HG02798 (cell line): ENCODE measurements around the gene LRRC10B.

Source experiments
- ATAC-seq: cut with Tn5 transposase; IDR thresholded peaks from one replicate; pipeline ENCODE4 v1.9.1; 2021; ENCODE audit warnings: mild to moderate bottlenecking; ENCODE audit not compliant: unreplicated experiment, poor library complexity

The LRRC10B gene

DNA sequence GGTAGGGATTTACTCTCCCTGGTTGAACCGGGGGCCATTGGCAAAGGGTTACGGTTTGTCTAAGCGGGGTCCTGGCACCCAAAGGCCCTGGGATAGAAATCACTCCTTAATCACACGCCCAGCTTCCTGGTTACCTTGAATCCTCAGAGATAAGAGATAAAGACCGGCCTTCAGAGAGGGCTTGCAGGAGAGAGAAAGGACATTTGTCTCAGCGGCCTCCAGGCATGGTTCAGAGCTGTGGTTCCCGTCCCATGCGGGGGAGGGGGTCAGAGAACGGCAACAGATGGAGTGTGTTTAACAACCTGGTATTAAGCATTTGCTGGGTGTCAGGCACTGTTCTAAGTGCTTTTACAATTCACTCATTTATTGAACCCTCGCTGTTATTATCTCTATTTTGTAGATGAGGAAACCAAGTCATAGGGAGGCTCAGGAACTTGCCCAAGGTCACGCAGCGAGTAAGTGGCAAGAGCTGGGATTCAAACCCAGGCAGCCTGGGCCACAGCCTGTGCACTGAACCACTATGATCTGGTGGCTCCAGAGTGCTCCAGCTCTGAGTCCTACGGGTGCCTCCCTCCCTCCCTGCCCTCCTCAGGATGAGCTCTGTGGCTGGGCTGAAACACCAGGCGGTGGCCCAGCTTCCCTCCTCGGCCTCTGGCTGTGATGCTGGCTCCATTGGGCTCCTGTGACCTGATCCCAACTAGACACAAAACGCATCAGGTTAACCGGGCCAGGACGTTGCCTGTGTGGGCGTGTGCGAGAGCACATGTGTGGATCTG is 18.6 kb downstream of the LRRC10B start:
- no peak for ATAC-seq

- no peak for ATAC-seq
Observed at GRCh38 chr11:61528114-61528513, 19.6 kb downstream of the LRRC10B start.

DNA sequence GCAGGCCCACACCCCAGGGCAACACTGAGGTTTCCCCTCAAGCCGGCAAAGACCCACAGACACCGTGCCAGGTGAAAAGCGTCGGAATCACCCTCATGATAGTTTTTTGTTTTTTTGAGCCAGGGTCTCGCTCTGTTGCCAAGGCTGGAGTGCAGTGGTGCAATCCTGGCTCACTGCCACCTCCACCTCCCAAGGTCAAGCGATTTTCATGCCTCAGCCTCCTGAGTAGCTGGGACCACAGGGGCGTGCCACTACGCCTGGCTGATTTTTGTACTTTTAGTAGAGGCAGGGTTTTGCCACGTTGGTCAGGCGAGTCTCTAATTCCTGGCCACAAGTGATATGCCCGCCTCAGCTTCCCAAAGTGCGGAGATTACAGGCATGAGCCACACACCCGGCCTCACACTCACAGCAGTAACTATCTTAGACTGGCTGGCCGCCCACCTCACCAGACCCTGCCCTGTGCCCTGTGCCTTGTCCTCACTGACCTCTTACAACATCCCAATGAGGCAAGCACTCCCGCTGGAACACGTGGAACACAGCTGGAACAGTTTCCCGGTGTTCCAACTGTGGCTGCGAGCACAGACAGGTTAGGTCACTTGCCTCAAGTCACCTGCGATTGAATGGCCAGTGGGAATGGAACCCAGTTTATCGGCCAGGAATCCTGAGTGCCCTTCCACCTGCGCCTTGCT is 21.1 kb downstream of the LRRC10B start:
- no peak for ATAC-seq

GRCh38 chr11:61531044-61531443 is 22.5 kb downstream of the LRRC10B start:
- ATAC-seq = no peak

GRCh38 chr11:61532134-61533038 is 23.8 kb downstream of the LRRC10B start:
- peak; percentile 47 for ATAC-seq

DNA sequence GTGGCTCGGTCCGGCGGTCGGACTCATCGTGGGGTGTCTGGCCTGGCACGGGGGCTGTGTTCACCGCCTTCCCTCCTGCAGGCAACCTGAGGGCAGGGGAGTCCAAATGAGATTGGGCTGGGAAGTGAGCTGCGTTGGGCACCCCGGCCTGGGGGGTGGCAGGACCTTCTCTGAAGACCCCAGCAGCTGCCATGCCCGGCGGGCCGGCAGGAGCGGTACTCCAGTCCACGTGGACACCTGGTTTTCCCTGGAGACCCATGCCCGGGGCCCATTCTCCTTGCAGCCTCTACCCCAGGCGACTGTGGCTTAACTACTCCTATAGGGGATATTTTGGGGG is 24.5 kb downstream of the LRRC10B start:
- no peak for ATAC-seq

- ATAC-seq = no peak
Observed at GRCh38 chr11:61533401-61533800, 24.9 kb downstream of the LRRC10B start.

- no peak for ATAC-seq
Observed at GRCh38 chr11:61534025-61534932, 25.7 kb downstream of the LRRC10B start.

GRCh38 chr11:61534933-61535839 is 26.6 kb downstream of the LRRC10B start:
- ATAC-seq = no peak

DNA sequence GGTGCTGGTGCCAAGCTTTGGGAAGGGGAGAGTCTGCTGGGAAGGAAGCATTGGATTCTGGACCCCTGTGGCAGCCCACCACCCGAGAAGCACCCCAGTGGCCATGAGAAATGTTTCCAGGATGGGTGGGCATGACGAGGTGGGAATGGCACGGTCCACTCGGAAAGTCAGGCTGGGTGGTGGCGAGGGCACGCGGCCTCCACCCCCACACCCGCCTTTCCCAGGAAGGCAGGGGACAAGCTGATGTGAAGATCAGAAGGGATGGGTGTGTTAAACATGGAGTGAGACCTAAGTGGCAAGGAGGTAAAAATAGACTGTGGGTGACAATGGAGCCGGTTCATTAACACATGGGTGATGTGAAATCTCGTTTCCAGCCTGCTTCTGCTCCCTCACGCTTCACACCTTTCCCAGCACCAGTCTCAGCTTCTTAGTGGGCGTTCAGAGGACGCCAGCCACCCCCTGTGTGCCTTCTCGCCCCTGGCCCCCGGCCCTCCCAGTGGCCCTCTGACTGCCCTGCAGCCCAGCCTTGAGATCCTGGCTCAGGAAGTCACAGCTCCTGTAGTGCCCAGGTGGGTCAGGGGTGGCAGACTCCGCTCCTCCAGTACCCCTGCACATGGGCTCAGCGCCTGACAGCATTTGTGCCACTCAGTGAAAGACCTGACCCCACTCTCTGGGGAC is 27.6 kb downstream of the LRRC10B start:
- ATAC-seq = no peak

DNA sequence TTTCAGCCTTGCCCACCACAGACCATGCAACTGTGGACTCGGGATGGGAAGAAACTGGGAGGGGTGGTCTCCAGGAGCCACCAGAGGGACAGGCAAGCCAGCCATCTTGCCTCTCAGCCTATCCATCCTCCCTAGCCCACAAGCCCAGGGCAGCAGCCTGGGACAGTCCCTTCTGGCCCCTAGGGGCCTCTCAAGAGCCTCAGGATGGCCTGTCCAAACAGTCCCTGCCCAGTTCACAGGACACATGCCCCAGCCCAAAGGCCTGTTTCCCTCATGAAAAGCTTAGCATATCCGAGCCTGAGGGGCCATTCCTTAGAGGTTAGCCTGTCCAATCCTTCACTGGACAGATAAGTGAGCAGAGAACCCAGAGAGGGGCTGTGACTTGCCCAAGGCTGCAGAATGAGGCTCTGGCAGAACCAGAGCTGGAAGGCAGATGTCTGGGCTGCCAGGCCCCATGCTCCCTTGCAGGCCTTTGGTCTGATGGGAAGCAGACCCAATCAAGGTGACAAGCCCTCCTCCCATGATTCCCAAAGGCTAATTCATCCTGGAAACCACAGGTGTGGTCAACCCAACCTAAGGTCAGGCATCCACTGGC is 28.2 kb downstream of the LRRC10B start:
- ATAC-seq = no peak

DNA sequence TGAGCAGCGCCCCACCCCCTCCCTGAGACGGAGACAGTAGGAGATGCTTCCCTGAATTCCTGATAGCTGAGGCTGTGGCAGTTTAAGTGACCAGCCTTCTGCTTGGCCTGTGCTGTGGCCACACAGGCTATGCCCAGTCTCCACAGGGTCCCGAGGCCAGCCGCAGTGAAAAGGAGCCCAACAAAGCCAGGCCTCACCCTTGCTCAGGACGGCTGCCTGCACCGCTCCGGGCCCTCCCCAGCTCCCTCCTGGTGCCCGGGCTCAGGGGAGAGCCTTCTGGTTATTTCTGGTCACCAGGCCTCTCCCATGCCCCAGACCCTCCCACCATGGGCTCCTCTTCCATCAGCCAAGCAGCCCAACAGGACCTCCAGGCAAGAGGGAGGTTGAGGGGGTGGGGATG is 28.8 kb downstream of the LRRC10B start:
- no peak for ATAC-seq

- ATAC-seq = no peak
Observed at GRCh38 chr11:61538636-61538961, 30.1 kb downstream of the LRRC10B start.

DNA sequence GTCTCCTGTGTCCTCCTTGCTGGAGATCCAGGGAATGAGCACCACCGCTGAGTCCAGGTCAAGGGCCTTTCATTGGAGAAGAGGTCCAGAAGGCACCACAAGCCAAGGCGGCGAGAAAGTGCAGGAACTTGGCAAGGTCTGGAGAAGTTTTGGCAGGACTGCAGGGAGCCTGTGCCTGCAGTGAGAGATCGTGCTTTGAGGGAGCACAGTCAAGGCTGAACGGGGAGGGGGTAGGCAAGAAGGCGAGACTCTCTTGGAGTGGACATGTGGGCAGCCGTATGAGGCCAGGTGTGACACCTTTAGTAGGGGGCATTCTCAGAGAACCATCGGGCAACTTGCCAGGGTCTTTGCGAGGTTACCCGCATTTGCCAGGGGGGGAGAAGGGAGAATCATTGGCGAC is 30.5 kb downstream of the LRRC10B start:
- no peak for ATAC-seq

DNA sequence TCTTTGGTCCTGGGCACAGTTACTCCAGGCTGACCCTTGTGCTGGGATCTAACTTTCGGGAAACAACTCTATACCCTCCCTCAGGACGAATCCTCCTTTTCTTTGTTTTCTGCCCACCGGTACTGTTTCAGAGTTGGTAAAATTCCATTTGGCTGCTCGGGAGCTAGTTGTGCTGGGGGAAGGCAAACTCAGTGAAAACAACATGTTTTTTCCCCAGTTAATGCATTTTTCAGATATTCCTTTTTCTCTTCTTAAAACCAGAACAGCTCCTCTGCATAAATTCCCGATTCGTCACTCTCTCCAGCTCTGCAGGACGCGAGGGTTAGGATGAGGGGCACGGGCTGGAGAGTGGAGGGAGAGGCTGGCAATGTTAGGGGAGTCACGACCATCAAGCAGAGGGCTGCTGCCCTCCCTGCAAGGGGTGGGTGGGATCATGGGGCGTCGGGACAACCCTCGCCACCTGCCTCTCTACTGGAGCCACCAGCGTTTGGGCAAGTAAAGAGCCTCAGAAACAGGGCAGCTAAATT is 31.3 kb downstream of the LRRC10B start:
- ATAC-seq = no peak

- ATAC-seq = no peak
Observed at GRCh38 chr11:61540528-61540927, 32.0 kb downstream of the LRRC10B start.

GRCh38 chr11:61541598-61541997 is 33.0 kb downstream of the LRRC10B start:
- no peak for ATAC-seq

DNA sequence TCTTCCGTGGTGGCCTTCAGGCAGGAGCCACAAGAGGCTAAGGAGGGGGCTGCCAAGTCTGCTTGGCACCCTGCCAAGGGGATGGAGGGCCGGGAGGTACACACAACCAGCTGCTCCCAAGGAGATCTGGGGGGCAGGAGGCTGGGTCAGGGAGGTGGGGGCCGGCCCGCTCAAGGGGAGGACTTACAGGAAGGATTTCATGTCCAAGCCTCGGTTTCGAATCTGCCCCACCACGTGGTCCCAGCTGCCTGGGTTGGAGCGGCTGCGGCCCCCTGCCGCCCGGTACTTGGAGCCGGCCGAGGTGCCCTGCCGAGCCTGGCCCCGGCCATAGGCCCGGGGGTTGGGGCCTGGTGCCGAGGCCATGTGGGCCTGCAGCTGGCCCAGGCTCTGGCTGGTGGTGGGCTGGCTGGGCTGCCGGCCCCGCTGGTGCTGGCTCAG is 33.5 kb downstream of the LRRC10B start:
- no peak for ATAC-seq
